Posterior vena cava (tissue), 2 donors: ENCODE results near the gene MGLL. TPM values are rescaled to one million over a fixed set of nuclear protein-coding genes. Genes with fewer than 3 reads are reported as not detected.

Experiments used
- DNase-seq: peaks from one replicate; pipeline ENCODE4 v3.0.0-alpha.2; 2020; ENCODE audit warnings: low spot score
- intact Hi-C, 2 donors: fragments of 100-400 bp; cut with DNase I; formaldehyde crosslinking; loops; one replicate each; pipeline versions ENCODE4 v1.14.1 to v1.14.2; 2022 to 2023
- total RNA-seq, 2 donors: library from RNA; stranded (reverse); fragmentation: NEBNext Ultra II Directional; extraction: Animal tissue kit (Norgen Biotek cat#: 25700); gene quantifications; one replicate each; pipeline ENCODE4 v1.2.1, GENCODE V29; 2021
- donor health status: DM: yes; HTN: yes; CAD: no.
- donor health status: DM: yes; HTN: yes; CAD: no.

The MGLL gene
- total RNA-seq, 2 donors from 2014 or later: 107 to 216 TPM

DNA sequence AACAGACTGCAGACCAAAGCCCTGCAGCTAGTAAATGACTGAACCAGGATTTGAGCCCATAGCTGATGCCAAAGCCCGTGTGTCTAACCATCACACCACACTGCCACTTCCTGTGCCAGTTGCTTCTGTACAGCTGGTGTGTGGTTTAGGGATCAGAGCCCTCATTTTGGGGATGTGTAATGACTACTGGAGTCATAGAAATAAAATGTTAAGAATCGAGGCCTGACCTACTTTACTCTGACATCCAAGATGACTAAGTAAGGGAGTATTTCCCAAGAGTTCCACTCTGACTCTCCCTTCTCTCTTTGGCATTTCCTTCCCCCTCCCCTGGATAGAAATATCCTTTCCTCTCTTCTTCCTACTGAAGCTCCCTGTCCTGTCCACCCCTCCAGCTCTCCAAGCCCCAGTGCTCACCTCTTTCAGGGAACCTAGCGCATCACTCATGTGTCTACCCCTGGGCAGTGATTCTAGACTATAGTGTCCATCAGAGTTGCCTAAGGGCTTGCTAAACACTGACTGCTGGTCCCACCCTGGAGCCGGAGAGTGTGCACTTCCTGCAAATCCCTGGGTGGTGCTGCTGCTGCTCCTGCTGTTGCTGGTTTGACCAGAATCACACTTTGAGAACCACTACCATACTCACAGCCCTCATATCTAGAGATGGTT, 53.8 kb downstream of the MGLL start:
- intact Hi-C loops: no loop called here
- DNase-seq: no peak

DNA sequence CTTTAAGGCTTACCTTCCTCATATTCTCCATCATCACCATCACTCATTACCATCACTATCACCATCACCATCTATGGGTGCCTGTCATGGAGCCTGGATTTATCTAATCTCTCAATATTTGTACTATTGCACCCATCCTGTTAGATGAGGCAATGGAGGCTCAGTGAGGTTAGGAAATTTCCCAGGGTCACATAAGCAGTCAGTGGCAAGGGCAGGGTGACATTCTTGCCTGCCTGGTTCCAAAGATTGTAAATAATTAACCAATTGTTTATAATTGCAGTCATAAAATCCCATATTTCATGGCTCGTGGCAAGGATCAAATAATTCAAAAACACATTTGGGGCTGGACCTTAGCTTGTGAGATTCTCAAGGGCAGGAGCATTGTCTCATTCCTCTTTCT, 55.2 kb downstream of the MGLL start:
- no peak for DNase-seq
- intact Hi-C loops: no loop called here

DNA sequence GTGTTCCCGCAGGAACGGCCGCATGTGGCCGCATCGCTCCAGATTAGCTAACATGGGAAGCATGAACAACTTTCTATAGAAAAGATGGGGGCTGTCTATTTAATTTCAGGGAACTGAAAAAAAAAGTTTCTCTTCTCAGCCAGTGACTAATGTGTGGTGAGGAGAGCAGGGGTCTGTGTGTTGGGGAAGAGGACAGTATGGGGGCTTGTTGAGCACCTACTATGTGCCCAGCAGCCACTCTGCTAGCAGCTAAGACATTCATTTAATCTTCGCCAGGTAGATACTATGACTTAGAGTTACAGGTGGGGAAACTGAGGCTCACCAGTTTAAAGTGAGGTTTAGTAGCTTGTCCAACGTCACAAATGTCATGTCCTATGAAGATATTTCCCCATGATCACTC, 56.6 kb downstream of the MGLL start:
- intact Hi-C loops: no loop called here
- peak; percentile 5 for DNase-seq

DNA sequence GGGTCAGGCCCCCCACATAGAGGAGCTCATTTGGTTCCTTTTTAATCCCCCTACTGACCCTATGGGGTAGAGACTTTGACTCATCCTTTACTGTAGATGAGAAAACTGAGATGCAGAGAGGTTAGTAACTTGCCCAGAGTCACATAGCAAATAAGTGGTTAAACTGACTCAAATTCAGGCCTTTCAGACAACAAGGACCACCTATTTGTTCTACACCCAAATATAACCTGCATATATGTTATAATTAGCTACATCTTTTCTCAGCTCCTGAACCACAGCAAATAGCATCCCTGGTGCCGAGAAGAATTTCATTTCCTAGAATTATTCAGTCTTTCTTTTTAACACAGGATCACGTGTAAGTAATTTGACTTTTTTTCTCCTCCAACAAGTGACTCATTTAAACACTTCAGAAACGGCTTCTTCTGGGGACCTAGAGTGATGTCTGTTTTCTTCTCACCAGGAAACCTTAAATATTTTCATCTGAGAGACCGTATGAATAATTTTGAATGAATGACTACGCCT, 57.4 kb downstream of the MGLL start:
- intact Hi-C loops: no loop called here
- DNase-seq: peak; percentile 3

DNA sequence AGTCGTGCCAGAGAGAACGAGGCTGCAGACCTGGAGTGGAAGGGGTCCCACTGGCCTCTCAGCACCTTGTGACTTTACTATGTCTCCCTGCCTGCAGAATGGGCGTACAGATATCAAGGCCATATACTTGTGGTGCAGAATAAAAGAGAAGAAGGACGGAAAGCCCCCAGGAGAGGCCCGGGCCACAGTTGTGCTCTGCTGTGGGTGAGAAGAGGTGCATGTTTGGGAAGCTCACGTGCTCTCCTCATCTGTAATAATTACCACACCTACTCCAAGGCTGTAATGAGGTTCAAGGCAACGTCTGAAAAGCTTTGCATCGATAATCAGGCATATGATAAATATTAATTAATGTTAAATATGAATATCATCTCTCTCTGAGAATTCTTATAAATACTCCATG, 58.0 kb downstream of the MGLL start:
- intact Hi-C loops: no loop called here
- peak; percentile 41 for DNase-seq

DNA sequence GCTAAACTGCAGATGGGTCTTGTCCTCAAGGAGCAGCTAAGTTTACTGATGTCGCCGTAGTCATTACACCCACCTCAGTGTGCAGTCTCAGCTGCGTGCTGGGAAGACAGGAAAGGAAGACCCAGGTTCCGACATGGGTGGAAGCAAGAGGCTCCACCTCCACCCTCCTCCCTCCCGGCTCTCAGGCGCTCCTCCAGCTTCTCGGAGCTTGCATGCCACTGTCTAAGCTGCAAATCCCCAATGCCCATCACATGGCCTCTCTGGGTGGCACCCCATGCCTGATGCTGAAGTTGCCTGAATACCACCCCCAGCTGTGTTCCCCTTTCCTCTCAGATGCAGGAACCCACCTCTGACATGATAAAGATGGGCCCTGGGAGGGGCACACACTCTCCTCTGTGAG, 58.5 kb downstream of the MGLL start:
- peak; percentile 71 for DNase-seq
- intact Hi-C loops: no loop called here

DNA sequence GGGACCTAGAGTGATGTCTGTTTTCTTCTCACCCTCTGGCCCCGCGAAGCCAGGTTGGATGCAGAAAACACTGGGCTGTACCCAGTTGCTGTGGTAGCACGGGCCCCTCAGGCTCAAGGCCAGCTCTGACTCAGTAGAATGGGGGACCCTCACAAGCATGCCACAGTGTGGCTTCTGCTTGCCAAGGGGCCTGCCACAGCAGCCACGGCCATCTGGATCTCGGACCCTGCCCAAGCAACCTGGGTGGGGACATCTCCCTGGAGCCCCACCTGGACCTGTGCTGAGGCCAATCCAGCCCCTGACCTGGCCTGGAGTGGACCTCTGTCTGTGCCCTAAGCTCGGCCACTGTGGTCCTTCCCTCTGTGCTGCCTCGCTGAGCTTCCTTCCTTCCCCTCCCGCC, 59.0 kb downstream of the MGLL start:
- peak; percentile 42 for DNase-seq
- intact Hi-C loops: no loop called here

DNA sequence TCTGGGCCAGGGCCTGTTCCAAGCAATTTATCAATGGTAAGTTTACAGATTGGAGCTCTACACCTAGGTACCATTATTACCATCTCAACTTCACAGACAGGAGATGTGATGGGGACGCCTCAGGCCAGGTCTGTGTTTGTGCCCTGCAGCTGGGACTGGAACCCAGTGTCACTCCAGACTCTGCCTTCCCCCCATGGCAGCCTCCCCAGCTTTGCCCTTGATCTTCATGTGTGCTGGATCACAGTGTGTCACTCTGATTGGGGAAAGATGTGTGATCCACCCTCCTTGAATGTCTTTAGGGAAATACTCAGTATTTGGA, 59.6 kb downstream of the MGLL start:
- DNase-seq: peak; percentile 53
- intact Hi-C loops: no loop called here

DNA sequence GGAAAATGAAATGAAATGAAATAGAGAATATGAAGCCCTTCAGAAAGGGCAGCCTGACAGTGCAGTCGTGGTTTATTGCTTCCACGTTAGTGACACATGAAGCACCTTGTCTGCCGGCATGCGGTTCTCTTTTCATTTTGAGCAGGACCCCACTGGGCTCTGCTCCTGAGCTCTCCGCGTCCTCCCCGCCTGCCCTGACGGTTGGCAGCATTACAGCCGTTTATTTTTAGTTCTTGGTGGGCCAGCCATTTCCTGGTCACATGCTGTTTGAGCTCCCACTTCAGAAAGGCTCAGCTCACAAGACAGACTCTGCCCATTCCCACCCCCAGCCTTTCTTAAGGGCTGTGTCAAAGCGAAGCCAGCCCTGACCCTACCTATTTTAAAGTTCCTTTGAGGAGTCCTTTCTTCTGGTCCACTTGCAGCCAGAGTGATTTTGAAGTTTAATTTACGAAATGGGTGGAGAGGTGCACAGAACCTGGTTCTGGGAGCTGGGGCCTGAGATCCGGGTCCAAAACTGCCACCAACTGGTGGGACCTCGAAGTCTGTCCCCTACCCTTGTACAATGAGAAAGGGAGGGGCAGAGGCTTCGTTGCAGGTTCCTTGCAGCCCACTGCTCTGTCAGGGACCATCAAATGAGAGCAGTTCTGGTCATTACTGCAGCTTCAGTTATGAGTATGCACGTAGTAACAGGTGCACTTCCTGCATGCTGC, 60.1 kb downstream of the MGLL start:
- intact Hi-C loops: no loop called here
- peak; percentile 68 for DNase-seq

DNA sequence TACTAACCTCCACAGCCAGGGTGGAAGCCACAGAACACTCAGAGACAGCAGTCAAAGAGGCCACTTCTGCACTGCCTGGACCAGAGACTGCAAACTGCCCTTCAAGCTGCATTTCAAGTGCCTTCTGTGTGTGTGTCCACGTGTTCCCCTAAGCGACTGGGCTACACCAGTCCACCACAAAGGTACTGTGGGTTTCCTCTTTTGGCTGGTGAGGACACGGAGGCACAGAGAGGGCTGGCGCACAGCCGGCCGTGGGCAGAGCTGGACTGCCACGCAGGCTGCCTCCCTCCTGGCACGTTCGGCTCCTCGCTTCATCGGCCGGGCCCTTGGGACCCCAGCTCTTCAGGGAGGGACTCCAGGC, 60.9 kb downstream of the MGLL start:
- intact Hi-C loops: no loop called here
- DNase-seq: peak; percentile 81

DNA sequence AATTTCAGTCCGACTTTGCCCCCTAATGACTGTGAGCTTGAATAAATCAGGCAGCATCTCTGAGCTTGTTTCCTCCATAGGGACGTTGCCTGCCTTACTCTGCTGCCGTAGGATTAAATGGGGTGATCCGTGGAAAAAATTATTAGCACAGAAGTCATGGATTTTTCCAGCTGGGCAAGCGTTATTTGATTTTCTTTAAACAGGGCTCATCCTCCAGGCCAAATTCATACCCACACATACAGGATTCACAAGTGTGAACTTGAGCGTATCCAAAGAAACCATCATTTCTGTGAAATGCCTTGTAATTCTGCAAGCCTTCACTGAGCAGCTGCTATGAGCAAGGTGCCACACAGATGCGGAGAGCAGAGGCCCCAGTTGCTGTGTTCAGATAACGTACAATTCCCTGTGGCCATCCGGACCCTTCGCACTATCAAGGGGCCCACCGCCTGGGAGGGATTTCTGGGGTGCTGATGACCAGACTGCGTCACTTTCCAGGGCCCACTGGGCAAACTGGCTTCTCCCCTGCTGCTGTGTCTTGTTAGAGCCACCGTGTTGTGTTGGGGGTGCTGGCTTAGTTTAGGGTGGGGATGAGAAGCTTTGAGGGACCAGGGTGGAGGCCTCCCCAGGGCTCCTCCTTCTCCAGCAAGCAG, 61.4 kb downstream of the MGLL start:
- intact Hi-C loops: no loop called here
- peak; percentile 28 for DNase-seq

DNA sequence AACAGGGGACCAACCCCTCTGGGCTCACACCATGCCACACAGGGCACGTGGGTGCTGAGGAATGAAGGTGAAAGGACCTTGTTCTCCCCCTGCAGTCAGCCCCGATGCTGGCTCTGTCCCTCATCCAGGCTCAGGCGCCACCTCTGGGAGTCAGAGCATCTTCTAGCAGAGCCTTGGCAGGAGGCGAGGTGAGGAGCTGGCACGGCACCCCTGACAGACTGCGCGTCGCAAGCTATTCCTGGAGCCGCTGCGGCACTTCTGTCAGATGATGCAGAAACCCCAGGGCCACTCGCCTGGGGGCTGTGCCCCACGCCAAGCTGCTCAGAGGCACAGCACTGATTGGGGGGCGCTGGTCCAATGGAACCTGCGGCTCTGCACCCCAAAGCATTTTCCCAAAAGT, 62.0 kb downstream of the MGLL start:
- intact Hi-C loops: no loop called here
- DNase-seq: peak; percentile 42

DNA sequence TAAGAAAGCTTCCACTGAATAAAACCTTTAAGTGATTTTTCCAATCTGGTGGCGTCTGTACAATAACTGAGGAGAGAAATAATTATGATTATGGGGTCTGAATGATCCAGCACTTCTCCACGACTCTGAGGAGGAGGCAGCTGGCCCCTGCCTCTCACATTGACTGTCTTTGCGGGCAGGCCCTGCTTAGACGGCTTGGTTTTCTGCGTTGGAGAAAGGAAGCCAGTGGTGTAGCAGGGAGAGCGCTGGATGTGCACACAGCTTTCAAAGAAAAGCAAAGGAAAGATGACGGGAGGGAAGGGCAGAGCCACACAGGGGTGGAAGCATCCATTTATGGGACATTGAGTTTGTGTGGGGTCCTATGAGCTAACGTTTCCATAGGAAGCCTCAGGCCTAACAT, 62.5 kb downstream of the MGLL start:
- DNase-seq: peak; percentile 42
- intact Hi-C loops: no loop called here

DNA sequence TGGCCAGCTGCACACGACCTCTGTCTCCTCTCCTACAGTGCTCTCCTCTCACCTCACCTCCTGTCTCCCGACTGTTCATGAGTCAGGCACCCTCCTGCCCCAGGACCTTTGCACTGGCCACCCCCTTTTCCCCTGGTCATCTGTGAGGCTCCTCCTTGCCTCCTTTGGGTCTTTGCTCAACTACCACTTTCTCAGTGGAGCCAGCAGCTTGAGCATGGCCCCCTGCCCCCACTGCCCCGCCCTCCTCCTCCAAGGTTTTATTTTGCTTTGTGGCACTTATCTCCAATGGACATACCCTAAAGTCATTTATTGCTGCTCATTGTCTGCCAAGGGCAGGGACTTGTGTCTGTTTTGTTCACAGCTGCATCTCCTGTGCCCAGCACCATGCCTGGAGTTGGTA, 64.3 kb downstream of the MGLL start:
- intact Hi-C loops: no loop called here
- no peak for DNase-seq

DNA sequence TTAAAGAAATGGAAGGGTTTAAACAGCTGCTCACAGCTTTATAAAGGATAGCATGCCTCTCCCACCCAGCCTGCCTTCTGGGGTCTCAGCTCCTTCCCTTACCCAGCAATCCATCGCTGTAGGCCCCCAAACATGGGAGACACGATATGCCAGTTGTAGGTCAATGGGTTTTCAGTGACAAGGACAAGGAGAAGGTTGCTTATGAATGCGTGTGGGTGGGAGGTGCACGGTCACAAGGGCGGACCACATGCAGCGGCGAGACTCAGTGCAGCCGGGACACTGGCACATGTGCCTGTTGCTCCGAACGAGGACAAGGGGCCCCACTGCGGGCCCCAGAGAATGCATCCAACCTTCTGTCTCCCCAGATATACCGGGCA, 67.0 kb downstream of the MGLL start:
- DNase-seq: peak; percentile 40
- intact Hi-C loops: no loop called here

DNA sequence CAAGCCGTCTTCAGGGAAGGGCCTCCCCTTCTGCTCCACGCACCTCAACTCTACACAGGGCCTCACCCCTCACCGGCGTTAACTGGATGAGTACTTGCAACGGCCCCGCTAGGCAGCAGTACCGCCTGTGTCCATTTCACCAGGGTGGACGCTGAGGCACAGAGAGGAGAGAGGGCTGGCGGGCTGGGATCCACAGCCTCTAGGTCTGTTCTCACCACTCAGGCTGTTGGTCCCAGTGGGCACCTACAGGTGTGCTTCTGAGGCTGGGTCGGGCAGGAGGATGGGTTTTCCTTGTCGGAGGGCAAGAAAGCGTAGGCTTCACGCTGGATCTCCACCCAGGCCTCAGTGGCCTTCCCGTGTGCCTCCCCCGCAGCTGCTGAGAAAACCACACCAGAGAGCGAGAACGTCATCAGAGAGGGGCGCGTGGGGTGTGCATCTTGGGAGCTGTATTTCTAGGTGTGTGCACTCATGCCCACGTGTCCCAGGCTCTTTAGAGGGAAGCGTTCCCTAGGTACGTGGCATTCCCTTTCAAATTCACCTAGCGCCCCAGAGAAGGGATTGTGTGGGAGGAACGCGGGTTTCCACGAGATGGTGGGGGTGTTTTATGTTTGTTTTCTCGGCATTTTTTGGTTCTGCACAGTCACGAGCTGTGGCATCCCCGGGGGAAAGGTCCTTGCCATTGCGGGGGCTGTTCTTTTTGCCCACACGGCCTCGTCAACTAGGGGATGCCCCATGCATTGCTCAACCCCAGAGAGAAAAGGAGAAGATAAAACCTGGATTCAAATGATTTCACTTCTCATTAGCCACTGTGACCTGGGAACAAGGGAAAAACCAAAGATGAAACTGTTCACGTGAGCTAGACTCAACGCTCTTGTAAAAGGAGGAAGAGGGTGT, 67.7 kb downstream of the MGLL start:
- DNase-seq: peak; percentile 55
- intact Hi-C loops: loop anchor here in 1 of 2 donors (5.0 kb wide), 1 partner anchor 68 kb away; the partner anchor contains the start of gene MGLL

DNA sequence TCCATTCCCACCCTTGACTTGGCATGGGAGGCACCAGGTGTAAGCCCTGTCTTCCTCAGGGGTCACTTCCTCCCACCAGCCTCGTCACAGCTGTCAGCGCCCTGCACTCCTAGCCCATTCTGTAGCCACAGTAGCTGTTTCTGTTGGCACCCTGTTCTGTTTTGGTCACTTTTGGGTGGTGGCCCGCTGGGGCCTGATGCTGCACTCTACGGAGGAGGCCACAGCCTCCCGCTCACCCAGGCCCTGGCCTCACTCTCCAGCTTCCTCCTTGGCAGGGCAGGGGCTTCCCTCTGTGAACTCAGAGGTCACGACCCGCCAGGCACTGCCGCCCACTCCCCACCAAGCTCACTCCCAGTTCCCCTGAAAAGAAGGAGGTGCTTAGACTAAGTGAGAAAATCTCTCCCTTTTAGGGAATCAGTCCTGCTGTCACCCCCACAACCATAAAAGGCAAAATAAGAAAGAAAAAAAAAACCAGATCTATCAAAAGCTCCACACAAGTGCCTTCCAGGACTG, 68.4 kb downstream of the MGLL start:
- intact Hi-C loops: loop anchor here in 1 of 2 donors (5.0 kb wide), 1 partner anchor 68 kb away; the partner anchor contains the start of gene MGLL
- DNase-seq: peak; percentile 76

DNA sequence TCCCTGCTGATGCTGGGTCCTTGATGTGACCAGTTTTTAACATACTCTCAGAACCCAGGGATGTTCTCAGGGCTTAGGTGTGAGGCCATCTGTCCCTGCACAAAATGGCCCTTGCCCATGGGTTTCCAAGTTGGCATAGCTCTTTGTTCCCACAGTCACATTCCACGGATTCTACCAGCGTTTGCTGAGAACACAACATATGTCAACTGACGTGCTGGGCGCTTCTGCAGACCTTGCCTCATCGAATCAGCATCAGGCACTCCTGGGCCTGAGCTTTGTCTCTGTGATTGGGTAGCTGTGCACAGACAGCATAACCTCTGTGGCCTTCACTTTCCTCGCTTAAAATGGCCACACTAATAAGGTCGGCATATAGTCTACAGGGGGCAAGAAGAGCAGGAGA, 69.0 kb downstream of the MGLL start:
- DNase-seq: peak; percentile 37
- intact Hi-C loops: loop anchor here in 1 of 2 donors (5.0 kb wide), 1 partner anchor 69 kb away; the partner anchor contains the start of gene MGLL

DNA sequence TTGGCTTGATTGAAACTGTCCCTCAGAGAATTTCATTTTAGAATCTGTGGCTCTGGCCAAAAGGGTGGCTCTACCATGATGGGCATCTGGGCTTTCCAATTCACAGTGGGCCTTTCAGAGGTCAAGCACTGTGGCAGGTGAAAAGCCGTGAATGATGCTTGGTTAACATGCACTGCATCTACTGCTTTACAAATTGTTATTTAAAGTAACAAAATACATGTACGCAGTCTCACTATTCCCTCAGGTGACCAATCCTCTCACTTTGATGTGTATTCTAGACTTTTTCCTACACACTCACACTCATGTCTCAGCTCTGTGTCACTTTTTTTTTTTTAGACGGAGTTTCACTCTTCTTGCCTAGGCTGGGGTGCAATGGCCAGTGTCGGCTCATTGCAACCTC, 70.5 kb downstream of the MGLL start:
- peak; percentile 11 for DNase-seq
- intact Hi-C loops: loop anchor here in 1 of 2 donors (5.0 kb wide), 1 partner anchor 71 kb away; the partner anchor contains the start of gene MGLL
